Measurements from ENCODE around the gene CDH13. TPM values are rescaled to one million over a fixed set of nuclear protein-coding genes. Genes with fewer than 3 reads are reported as not detected.

The CDH13 gene
- total RNA-seq, 2 donors from 2014 or later, result 2.4 to 6.3 TPM

- Histone ChIP-seq H3K36me3 (no peaks in the 10 kb centered on the region), H3K27ac (no peak overlapping the region), H3K9ac (ENCODE audit: low read depth in 2 of 2, low read length in 2 of 2) (no peak overlapping the region), H3K27me3 (no peaks in the 10 kb centered on the region), H3K4me3 (no peak overlapping the region), H3K4me1 (no peaks in the 10 kb centered on the region), H3K9me3 (no peaks in the 10 kb centered on the region)
- no peak for DNase-seq
- intact Hi-C loops (cut with DNase I), result no loop called here
- TF ChIP-seq CTCF (IDR thresholded peaks at IDR 0.05), result no peak
Measured at GRCh38 chr16:83095941-83096692, 469.3 kb downstream of the CDH13 start.

- no peak for TF ChIP-seq CTCF (IDR thresholded peaks at IDR 0.05)
- DNase-seq, result no peak
- Histone ChIP-seq H3K4me1 (no peaks in the 10 kb centered on the region), H3K27me3 (no peaks in the 10 kb centered on the region), H3K27ac (no peak overlapping the region), H3K9me3 (no peaks in the 10 kb centered on the region), H3K4me3 (no peak overlapping the region), H3K9ac (ENCODE audit: low read depth in 2 of 2, low read length in 2 of 2) (no peak overlapping the region), H3K36me3 (no peaks in the 10 kb centered on the region)
- intact Hi-C loops (cut with DNase I), result no loop called here
Measured at GRCh38 chr16:83098536-83098935, 471.8 kb downstream of the CDH13 start.

GRCh38 chr16:83100679-83101078 lies 473.9 kb downstream of the CDH13 start:
- H3K9me3 ChIP-seq, result no peaks in the 10 kb centered on the region
- H3K9ac ChIP-seq (ENCODE audit: low read depth in 2 of 2, low read length in 2 of 2), result no peak overlapping the region
- TF ChIP-seq CTCF (IDR thresholded peaks at IDR 0.05), result no peak
- no peak overlapping the region for H3K27ac ChIP-seq
- H3K27me3 ChIP-seq, result no peaks in the 10 kb centered on the region
- no peak overlapping the region for H3K4me3 ChIP-seq
- intact Hi-C loops (cut with DNase I), result no loop called here
- H3K36me3 ChIP-seq, result no peaks in the 10 kb centered on the region
- DNase-seq, result no peak
- H3K4me1 ChIP-seq, result no peaks in the 10 kb centered on the region

GRCh38 chr16:83102336-83102735 lies 475.6 kb downstream of the CDH13 start:
- H3K9me3 ChIP-seq, result no peaks in the 10 kb centered on the region
- H3K4me1 ChIP-seq, result no peaks in the 10 kb centered on the region
- intact Hi-C loops (cut with DNase I), result no loop called here
- H3K4me3 ChIP-seq, result no peak overlapping the region
- no peak for TF ChIP-seq CTCF (IDR thresholded peaks at IDR 0.05)
- H3K27ac ChIP-seq, result no peak overlapping the region
- no peaks in the 10 kb centered on the region for H3K27me3 ChIP-seq
- DNase-seq, result no peak
- no peaks in the 10 kb centered on the region for H3K36me3 ChIP-seq
- no peak overlapping the region for H3K9ac ChIP-seq (ENCODE audit: low read depth in 2 of 2, low read length in 2 of 2)

- no peak for TF ChIP-seq CTCF (IDR thresholded peaks at IDR 0.05)
- Histone ChIP-seq H3K27ac (no peak overlapping the region), H3K36me3 (no peaks in the 10 kb centered on the region), H3K27me3 (no peaks in the 10 kb centered on the region), H3K9ac (ENCODE audit: low read depth in 2 of 2, low read length in 2 of 2) (no peak overlapping the region), H3K4me3 (no peak overlapping the region), H3K4me1 (no peaks in the 10 kb centered on the region), H3K9me3 (no peaks in the 10 kb centered on the region)
- DNase-seq, result no peak
- intact Hi-C loops (cut with DNase I), result no loop called here
Measured at GRCh38 chr16:83105279-83106077, 478.7 kb downstream of the CDH13 start.
